GM04504 (cell line): ENCODE data around the gene PNCK.
"Not testable (repeated sequence)": the region's sequence is repeated elsewhere in the genome, so short reads cannot be mapped to it uniquely, and the experiment has no call there.

Experiments
- DNase-seq: peaks from one replicate; pipeline ENCODE4 v3.0.0-alpha.2; 2012; ENCODE audit warnings: low read depth

Gene PNCK

DNA sequence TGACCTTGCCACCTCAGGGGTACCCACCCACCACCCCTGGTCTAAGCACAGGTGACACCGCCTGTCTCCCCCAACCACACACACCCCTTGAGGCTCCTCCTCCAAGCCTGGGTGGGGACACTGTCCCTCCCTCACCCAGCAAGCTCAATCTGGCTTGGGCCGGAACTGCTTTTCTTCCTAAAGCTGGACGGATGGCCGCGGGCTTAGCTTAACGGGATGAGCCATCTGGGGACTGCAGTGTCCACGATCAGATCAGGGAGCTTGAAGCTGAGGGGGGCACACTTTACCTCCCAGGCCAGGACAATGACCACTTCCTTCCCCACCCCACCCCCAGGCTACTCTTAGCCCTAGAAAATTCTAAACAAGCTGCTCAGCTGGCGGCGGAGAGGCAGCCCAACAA, 13.1 kb upstream of the PNCK start:
- DNase-seq: no peak

DNA sequence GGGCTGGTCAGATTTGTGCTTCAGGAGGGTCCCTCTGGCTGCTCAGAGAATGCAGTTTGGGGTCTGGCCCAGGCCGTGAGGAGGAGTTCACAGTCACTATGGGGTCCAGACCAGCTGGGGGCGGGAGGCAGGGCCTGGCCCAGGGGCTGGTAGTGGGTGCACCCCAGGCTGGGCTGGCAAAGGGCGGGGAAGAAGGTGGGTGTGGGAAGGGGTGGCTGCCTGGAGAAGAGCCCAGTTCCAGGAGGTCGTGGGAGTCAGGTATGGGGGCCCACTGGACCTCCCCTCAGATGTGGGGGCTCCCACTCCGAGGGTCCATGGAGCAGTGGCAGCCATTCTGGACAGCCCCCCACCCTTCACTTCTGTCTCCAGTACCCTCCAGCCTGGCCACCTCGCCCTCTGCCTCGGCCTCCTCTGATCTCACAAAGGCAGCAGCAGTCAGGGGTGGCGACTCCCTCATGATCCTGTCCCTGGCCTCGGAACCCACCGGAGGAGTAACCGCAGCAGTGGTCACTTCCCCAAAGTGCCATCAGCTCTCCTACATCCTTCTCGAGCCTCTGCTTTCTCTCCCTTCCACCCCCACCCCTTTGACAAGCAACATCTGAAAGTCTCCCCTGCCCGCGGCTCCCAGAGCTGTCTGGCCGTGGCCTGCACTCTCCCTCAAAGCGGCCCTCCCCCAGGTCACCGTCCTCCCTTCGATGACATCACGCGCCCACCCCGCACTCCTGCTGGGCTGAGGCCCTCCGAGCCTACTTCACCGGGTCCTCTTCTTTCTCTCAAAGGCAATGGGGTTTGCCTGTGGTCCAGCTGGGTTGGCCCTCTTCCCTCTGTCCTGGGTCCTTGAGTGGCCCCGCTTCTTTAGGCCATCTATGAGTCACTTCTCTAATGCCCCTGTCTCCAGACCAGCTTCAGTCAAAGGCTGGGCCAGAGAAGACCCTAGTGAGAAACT, 12.4 kb upstream of the PNCK start:
- no peak for DNase-seq

DNA sequence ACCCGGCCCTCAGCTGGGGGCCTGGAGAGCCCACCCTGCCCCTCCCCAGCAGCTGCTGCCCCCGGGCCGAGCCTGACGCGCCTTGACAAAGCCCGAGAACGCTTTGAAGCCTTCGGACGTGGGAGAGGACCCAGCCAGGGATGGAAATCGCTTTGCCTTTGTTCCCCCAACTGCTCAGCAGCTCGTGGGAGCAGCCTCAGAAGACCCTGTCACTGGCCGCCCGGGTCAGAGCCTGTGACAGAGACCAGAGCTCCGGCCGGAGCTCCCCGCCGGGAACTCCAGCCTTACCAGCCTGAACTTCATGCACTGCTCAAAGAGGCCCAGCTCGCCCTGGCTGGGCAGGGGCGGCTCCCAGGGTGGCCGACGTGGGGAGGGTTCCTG, 11.5 kb upstream of the PNCK start:
- no peak for DNase-seq

DNA sequence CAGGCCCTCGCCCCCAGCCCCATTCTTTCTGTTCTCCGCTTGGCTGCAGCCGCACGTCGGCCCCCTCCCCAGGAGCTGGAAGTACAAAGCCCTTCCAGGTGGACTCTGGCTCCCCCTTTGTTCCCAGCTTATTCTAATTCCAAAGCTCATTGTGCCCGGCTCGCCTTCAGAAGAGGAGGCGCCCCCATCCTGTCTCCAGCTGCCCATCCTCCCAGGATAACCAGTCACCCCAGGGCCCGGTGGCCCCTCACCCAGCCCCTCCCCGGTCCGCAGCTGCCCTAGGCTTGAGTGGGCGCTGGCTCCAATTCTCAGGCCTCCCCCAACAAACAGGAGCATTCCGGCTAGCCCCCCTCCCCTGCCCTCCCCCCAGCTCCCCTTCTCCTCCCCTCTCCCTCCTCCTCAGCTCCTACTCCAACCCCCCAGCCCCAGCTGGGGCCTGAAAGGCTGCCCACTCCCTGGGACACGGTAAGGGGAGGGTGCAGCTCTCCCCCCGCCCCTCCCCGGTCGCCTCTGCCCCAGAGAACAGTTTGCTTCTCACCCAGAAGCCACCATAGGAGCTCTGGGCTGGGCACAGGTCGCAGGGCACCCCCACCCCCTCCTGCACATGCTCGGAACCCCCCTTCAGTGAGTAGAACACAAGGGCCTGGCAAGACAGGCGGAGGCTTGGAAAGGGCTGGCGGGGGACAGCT, 11.0 kb upstream of the PNCK start:
- DNase-seq: no peak

GRCh38 chrX:153683486-153683885, 9.9 kb upstream of the PNCK start:
- DNase-seq: not testable (repeated sequence)

DNA sequence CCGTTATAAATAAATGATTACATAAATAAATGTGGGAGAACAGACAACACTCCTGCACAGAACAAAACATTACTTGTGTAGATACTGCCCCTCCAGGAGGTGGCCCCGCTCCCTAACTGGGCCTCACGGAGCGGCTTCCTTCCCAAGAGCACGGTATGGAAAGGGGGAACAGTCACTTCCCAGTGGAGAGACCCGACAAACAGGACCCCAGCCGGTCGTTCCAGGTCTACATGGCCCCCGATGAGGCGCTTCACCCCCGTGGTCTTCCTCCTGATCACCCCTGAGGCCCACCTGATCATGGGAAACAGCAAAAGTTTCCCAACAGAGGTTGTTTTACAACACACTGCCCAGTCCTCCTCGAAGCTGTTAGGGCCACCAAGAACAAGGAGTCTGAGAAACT, 7.6 kb upstream of the PNCK start:
- DNase-seq: no peak

DNA sequence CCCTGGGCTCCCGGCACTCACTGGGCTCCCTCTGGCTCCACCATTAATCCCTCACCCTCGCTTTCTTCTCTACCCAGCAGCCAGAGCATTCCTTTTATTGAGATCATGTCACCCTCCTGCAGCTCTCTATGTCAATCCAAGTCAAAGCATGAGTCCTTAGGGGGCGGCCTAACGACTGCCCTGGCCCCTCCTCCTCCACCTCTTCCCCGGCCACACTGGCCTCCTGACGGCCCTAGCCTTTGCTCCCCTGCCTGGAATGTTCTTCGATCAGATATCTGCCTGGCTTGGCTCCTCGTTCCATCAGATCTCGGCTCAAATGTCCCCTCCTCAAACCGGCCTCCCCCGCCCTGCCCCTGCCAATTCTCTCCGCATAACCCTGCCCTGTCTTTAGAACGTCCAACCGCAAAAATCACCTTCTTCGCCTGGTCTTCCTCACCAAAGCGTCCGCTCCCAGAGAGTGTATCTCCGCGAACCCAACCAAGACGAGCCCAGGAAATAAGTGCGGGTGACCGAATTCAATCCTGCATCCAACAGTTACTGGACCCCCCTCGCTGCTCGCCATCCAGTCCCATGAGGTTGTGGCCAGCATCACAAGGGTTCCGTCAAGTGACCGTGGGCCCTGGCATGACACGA, 722 bp upstream of the PNCK start:
- no peak for DNase-seq

DNA sequence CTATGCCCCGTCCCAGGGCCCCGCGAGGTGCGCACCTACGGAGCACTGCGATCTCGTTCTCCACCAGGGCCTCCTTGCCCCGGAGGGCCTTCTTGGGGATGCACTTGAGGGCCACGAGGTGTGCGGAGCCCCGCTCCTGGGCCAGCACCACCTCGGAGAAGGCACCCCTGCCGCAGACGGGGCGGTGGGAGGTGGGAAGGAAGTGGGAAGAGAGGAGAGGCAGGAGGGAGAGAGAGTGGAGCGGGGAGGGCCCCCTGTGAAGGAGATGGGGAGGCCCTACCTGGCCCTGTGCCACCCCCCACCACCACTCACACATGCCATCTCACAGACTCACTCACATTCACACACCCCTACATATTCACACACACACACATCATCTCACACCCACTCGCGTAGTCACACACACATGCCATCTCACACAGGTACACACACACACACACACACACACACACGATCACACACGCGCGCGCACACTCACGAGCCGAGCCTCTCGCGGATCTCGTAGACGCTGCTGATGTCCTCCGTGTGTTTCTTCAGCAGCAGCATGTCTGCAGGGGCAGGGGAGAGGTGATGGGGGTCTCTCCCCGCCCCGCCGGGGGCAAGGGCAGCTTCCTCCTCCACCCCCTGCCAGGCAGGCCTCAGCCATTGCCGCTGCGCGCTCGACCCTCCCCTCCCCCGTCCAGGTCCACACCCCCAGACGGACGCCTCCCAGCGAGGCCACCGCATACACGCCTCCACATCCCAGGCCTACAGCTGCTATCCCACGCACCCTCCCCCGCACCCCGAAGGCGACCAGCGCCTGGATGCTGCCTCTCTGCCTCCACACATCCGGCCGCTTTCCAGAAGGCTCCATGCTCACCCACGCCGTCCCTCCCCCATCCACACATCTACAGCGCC, 834 bp downstream of the PNCK start:
- DNase-seq: no peak

- no peak for DNase-seq
Observed at GRCh38 chrX:153671589-153672530, 1.8 kb downstream of the PNCK start.

- DNase-seq: no peak
Observed at GRCh38 chrX:153670748-153671588, 2.6 kb downstream of the PNCK start.

DNA sequence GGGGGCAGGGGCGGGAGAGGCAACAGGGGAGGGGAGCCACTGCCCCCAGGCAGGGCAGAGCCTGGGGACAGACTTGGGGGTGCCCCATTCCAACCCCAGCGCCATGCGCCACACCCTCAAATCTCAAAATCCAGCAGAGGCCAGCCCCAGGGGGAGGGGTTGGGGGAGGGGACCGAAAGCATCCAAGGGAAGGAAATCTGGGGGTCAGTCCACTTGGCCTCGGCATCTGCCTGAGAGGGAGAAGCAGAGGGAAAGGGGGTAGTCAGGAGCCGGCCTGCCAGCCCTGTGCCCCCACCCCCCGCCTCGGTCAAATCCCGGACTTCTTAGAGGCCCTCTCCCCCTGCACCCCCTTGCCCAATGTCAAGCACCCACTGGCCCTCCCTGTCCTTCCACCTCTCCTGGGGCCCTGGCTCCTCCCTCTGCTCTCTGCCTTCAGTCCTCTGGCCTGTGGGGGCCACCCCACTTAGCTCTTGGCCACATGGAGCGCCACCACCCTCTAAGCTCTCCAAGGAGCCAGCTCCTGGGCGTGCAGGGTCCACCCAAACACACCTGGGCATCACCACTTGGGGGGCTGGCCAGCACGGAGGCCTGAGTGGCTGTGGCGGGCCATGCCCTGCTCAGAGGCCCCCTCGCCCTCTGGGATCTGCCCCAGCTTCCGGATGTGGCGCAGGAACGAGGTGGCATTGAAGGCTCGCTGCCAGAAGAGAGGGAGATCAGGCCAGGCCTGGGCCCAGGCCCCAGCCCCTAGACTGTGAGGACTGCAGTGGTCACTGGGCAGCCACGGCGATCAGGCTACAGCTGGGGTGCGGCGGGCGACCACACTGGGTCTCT, 3.5 kb downstream of the PNCK start:
- DNase-seq: no peak

GRCh38 chrX:153669174-153669890, 4.3 kb downstream of the PNCK start:
- no peak for DNase-seq

GRCh38 chrX:153668423-153669173, 5.0 kb downstream of the PNCK start:
- no peak for DNase-seq

DNA sequence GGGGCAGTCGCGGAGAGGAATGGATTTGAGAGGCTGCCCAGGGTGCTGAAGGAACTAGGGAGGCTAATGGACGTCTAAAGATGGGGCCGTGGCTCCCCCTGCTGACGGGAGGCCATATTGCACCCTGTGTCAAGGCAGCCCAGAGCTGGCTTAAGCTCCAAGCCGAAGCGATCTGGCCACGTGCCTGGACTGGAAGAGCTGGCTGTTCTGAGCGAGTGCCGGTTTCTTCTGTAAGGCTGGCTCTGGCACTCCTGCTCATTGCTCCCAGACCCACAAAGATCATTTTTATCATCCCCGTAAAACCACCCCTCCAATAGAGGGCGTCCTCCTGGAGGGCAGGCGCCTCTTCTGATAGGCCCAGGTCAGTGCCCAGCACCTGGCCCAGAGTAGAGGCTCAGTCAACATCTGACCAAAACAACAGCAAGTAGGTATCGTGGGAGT, 5.6 kb downstream of the PNCK start:
- DNase-seq: peak; percentile 32

DNA sequence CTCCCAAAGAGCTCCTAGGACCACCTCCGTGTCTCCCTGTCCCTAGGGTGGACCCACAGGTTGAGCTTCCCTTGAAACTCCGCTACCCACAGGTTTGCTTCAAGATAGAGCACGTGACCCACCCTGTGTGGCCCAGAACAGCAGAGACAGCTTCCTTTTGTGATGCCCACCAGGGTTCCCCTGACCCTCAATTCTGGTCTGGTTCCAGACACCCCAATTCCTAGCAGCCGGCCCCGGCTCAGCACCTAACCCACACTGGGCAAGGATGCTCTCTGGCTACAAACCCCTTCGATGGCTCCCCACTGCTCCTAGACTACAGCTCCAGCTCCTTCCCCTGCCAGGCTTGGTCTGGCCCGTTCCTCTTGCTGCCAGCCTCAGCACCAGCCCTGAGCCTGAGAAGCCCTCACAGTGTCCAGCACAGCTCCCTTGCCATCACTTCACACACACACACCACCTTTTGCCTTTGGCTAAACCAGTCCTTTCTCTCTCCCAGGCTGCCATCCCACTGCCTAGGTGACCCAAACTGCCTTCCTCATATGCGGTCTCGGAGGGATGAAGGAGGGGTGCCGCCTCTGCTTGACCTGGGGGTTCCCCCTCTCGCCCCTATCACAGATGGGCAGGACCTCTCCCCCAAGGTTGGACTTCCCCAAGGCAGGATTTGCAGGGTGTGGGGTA, 6.2 kb downstream of the PNCK start:
- DNase-seq: no peak

DNA sequence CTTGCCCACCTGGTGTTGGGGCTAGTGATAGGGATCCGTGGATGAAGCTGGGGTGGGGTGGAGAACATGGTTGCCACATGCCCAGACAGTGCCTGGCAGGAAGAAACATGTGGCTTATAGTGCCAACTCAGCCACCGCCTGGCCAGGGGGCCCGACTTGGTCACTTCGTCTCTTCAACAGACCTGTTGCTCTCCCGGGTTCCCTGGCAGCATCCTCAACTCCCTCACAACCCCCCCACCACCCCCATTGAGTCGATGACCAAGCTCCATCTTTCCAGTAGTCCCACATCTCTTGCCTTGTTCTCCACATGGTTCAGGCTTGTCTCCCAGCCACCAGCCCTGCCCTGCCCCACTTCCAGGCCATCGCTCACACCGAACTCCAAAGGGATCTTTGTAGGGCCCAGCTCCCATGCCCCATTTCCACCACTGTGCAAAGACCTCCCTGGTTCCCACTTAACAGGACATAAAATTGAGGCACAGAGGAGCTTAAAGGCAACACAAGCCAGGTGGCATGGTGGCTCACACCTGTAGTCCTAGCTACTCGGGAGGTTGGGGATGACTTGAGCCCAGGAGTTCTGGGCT, 7.8 kb downstream of the PNCK start:
- DNase-seq: no peak
